ENCODE data around the gene RAPGEF6. TPM values are rescaled to one million over a fixed set of nuclear protein-coding genes. Genes with fewer than 3 reads are reported as not detected.

Gene RAPGEF6
- polyA plus RNA-seq, 1 donor from 2014 or later, result 121 TPM

- Histone ChIP-seq H3K27me3 (ENCODE audit: insufficient read depth, low read depth, low read length) (no peaks in the 10 kb centered on the region), H3K9me3 (ENCODE audit: low read length) (no peaks in the 10 kb centered on the region), H3K9ac (ENCODE audit: low read length) (no peak overlapping the region), H3K27ac (ENCODE audit: low read length) (no peak overlapping the region), H2AFZ (ENCODE audit: low read depth, low read length) (no peak overlapping the region), H4K20me1 (ENCODE audit: insufficient read depth) (no peaks in the 10 kb centered on the region), H3K4me3 (ENCODE audit: low read length) (no peak overlapping the region), H3K4me2 (ENCODE audit: low read length) (no peak overlapping the region), H3K79me2 (replicated peaks; ENCODE audit: insufficient read depth, low read length) (no peaks in the 10 kb centered on the region), H3F3A (ENCODE audit: insufficient read depth, low read length, poor library complexity, severe bottlenecking) (no peaks in the 10 kb centered on the region), H3K9me2 (ENCODE audit: insufficient read depth, low read length) (no peaks in the 10 kb centered on the region), H3K36me3 (ENCODE audit: insufficient read depth, low read length) (peaks cover 12% of the 10 kb centered on the region)
- TF ChIP-seq POLR2AphosphoS5 (IDR thresholded peaks at IDR 0.05) (no peak), TAF1 (IDR thresholded peaks at IDR 0.05; ENCODE audit: low read depth) (no peak), SMC3 (conservative IDR thresholded peaks at IDR 0.05; ENCODE audit: poor library complexity) (no peak), EP300 (conservative IDR thresholded peaks at IDR 0.05; ENCODE audit: poor library complexity, severe bottlenecking) (no peak), MXI1 (conservative IDR thresholded peaks at IDR 0.05; ENCODE audit: poor library complexity, severe bottlenecking) (no peak), RAD21 (conservative IDR thresholded peaks at IDR 0.05) (no peak), REST (IDR thresholded peaks at IDR 0.05; ENCODE audit: borderline replicate concordance) (no peak), EZH2 (IDR thresholded peaks at IDR 0.05; ENCODE audit: borderline replicate concordance, insufficient read depth, low read length, poor library complexity, severe bottlenecking) (no peak)
- TF ChIP-seq, protein P1, sequence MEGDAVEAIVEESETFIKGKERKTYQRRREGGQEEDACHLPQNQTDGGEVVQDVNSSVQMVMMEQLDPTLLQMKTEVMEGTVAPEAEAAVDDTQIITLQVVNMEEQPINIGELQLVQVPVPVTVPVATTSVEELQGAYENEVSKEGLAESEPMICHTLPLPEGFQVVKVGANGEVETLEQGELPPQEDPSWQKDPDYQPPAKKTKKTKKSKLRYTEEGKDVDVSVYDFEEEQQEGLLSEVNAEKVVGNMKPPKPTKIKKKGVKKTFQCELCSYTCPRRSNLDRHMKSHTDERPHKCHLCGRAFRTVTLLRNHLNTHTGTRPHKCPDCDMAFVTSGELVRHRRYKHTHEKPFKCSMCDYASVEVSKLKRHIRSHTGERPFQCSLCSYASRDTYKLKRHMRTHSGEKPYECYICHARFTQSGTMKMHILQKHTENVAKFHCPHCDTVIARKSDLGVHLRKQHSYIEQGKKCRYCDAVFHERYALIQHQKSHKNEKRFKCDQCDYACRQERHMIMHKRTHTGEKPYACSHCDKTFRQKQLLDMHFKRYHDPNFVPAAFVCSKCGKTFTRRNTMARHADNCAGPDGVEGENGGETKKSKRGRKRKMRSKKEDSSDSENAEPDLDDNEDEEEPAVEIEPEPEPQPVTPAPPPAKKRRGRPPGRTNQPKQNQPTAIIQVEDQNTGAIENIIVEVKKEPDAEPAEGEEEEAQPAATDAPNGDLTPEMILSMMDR (IDR thresholded peaks at IDR 0.05; ENCODE audit: poor library complexity, severe bottlenecking), result no peak
Measured at GRCh38 chr5:131426011-131426410, 209.0 kb downstream of the RAPGEF6 start.

DNA sequence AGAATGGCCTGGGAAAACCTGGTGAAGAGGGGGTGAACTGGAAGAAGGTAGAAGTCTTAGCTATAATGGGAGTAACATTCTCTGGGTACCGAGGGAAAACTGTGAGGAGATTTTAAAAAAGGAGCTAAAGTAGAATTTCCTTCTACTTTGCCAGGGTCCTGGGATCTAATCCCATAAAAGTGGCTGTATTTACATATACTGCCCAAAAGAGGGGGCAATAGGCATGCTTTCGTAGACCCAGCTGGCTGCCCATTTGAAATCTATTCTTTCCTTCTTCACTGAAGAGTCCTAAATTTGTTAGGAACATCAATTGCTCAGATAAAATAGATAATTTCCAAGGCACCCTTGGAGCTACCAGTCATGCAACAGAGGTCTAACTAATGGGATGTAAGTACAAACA, 212.0 kb downstream of the RAPGEF6 start:
- Histone ChIP-seq H3K4me2 (ENCODE audit: low read length) (no peak overlapping the region), H3K79me2 (replicated peaks; ENCODE audit: insufficient read depth, low read length) (no peaks in the 10 kb centered on the region), H4K20me1 (ENCODE audit: insufficient read depth) (no peaks in the 10 kb centered on the region), H3K27me3 (ENCODE audit: insufficient read depth, low read depth, low read length) (no peaks in the 10 kb centered on the region), H2AFZ (ENCODE audit: low read depth, low read length) (no peak overlapping the region), H3K4me3 (ENCODE audit: low read length) (no peak overlapping the region), H3K36me3 (ENCODE audit: insufficient read depth, low read length) (peaks cover 8% of the 10 kb centered on the region), H3K27ac (ENCODE audit: low read length) (no peak overlapping the region), H3F3A (ENCODE audit: insufficient read depth, low read length, poor library complexity, severe bottlenecking) (no peaks in the 10 kb centered on the region), H3K9me3 (ENCODE audit: low read length) (no peaks in the 10 kb centered on the region), H3K9me2 (ENCODE audit: insufficient read depth, low read length) (no peaks in the 10 kb centered on the region), H3K9ac (ENCODE audit: low read length) (no peak overlapping the region)
- TF ChIP-seq TAF1 (IDR thresholded peaks at IDR 0.05; ENCODE audit: low read depth) (no peak), EZH2 (IDR thresholded peaks at IDR 0.05; ENCODE audit: borderline replicate concordance, insufficient read depth, low read length, poor library complexity, severe bottlenecking) (no peak)

GRCh38 chr5:131419877-131420276, 215.2 kb downstream of the RAPGEF6 start:
- Histone ChIP-seq H3K4me2 (ENCODE audit: low read length) (no peak overlapping the region), H3K27ac (ENCODE audit: low read length) (no peak overlapping the region), H3K4me3 (ENCODE audit: low read length) (no peak overlapping the region), H3K36me3 (ENCODE audit: insufficient read depth, low read length) (peaks cover 4% of the 10 kb centered on the region), H3K79me2 (replicated peaks; ENCODE audit: insufficient read depth, low read length) (no peaks in the 10 kb centered on the region), H2AFZ (ENCODE audit: low read depth, low read length) (no peak overlapping the region), H4K20me1 (ENCODE audit: insufficient read depth) (no peaks in the 10 kb centered on the region), H3K9me3 (ENCODE audit: low read length) (no peaks in the 10 kb centered on the region), H3K27me3 (ENCODE audit: insufficient read depth, low read depth, low read length) (no peaks in the 10 kb centered on the region), H3F3A (ENCODE audit: insufficient read depth, low read length, poor library complexity, severe bottlenecking) (no peaks in the 10 kb centered on the region), H3K9ac (ENCODE audit: low read length) (no peak overlapping the region), H3K9me2 (ENCODE audit: insufficient read depth, low read length) (no peaks in the 10 kb centered on the region)
- TF ChIP-seq POLR2AphosphoS5 (IDR thresholded peaks at IDR 0.05) (no peak), RAD21 (conservative IDR thresholded peaks at IDR 0.05) (no peak), EP300 (conservative IDR thresholded peaks at IDR 0.05; ENCODE audit: poor library complexity, severe bottlenecking) (no peak), EZH2 (IDR thresholded peaks at IDR 0.05; ENCODE audit: borderline replicate concordance, insufficient read depth, low read length, poor library complexity, severe bottlenecking) (no peak), TAF1 (IDR thresholded peaks at IDR 0.05; ENCODE audit: low read depth) (no peak), REST (IDR thresholded peaks at IDR 0.05; ENCODE audit: borderline replicate concordance) (no peak), SMC3 (conservative IDR thresholded peaks at IDR 0.05; ENCODE audit: poor library complexity) (no peak)

All from neural cell (in vitro differentiated cells).